Right lobe of liver (tissue), 4 donors: ENCODE results near the gene DDIT4.

Experiments
- CTCF ChIP-seq, 4 donors: fragments of 200-600 bp in 3 of 4; fragments of 450-650 bp in 1 of 4; IDR thresholded peaks; one replicate each; pipeline versions ENCODE4 v1.5.1 to v1.8.0; 2016 to 2022; ENCODE audit warnings: antibody characterized with exemption in 4 of 4, mild to moderate bottlenecking in 2 of 4
- POLR2A ChIP-seq: fragments of 450-650 bp; IDR thresholded peaks from one replicate; pipeline ENCODE4 v1.6.1; 2017; ENCODE audit warnings: antibody characterized with exemption, mild to moderate bottlenecking
- donor health status: DM: no; HTN: no; CAD: no.
- donor health status: DM: no; HTN: no; CAD: no.
- donor health status: DM: no; HTN: yes; CAD: no.

GRCh38 chr10:72240371-72240770 lies 33.4 kb upstream of the DDIT4 start:
- TF ChIP-seq POLR2A = no peak
- TF ChIP-seq CTCF (IDR thresholded peaks at IDR 0.05) = no peak
